HepG2 (cell line): ENCODE data around the gene ACAP1.

Source experiments
- ARID5B ChIP-seq: IDR thresholded peaks from 2 replicates; pipeline ENCODE4 v1.4.0; 2020; ENCODE audit warnings: mild to moderate bottlenecking, missing genetic modification reagents
- CAMTA2 ChIP-seq: sonication (generic); formaldehyde crosslinking; IDR thresholded peaks from 2 replicates; pipeline ENCODE4 v1.4.0; 2020; ENCODE audit warnings: mild to moderate bottlenecking, missing genetic modification reagents, borderline replicate concordance
- CSRNP1 ChIP-seq: sonication (generic); formaldehyde crosslinking; IDR thresholded peaks from 2 replicates; pipeline ENCODE4 v1.8.1; 2023; ENCODE audit warnings: mild to moderate bottlenecking, missing genetic modification reagents
- CTCF ChIP-seq: sonication (generic); formaldehyde crosslinking; IDR thresholded peaks from 2 replicates; pipeline ENCODE4 v1.5.0; 2020; ENCODE audit warnings: mild to moderate bottlenecking, missing genetic modification reagents, moderate library complexity
- EZH2 ChIP-seq: conservative IDR thresholded peaks from 2 replicates; pipeline ENCODE4 v1.6.1; 2012; ENCODE audit warnings: mild to moderate bottlenecking, low read depth, low read length, moderate library complexity
- HNRNPK ChIP-seq: fragments of 200-400 bp; formaldehyde crosslinking; IDR thresholded peaks from 2 replicates; pipeline ENCODE4 v1.6.1; 2018; ENCODE audit warnings: low read length, low read depth, moderate library complexity, mild to moderate bottlenecking; ENCODE audit not compliant: poor library complexity, severe bottlenecking
- MXD1 ChIP-seq: sonication (generic); formaldehyde crosslinking; IDR thresholded peaks from 2 replicates; pipeline ENCODE4 v1.4.0; 2020; ENCODE audit warnings: mild to moderate bottlenecking, missing genetic modification reagents
- NR2F6 ChIP-seq, 2 experiments: IDR thresholded peaks; 2 replicates each; pipeline ENCODE4 v1.6.1; 2016; ENCODE audit warnings: antibody characterized with exemption in 1 of 2, mild to moderate bottlenecking in 1 of 2
- PRDM15 ChIP-seq: sonication (generic); formaldehyde crosslinking; IDR thresholded peaks from 2 replicates; pipeline ENCODE4 v1.4.0; 2020; ENCODE audit warnings: missing genetic modification reagents
- RXRB ChIP-seq: IDR thresholded peaks from 2 replicates; pipeline ENCODE4 v1.6.1; 2016; ENCODE audit warnings: borderline replicate concordance, missing genetic modification reagents, missing compliant biosample characterization
- SNAPC5 ChIP-seq: sonication (generic); formaldehyde crosslinking; IDR thresholded peaks from 2 replicates; pipeline ENCODE4 v1.8.1; 2023; ENCODE audit warnings: mild to moderate bottlenecking, missing genetic modification reagents, borderline replicate concordance
- TMF1 ChIP-seq: sonication (generic); formaldehyde crosslinking; IDR thresholded peaks from 2 replicates; pipeline ENCODE4 v1.8.1; 2022; ENCODE audit warnings: low read depth, missing genetic modification reagents

- TF ChIP-seq HNRNPK = no peak
- TF ChIP-seq RXRB (CRISPR knock-in tag) = no peak
- TF ChIP-seq MXD1 (CRISPR knock-in tag) = no peak
- TF ChIP-seq SNAPC5 (CRISPR knock-in tag) = no peak
- TF ChIP-seq TMF1 (CRISPR knock-in tag) = no peak
- TF ChIP-seq NR2F6 (IDR thresholded peaks at IDR 0.05) = no peak
- no peak for TF ChIP-seq NR2F6 (CRISPR knock-in tag; IDR thresholded peaks at IDR 0.05)
- no peak for TF ChIP-seq EZH2
- no peak for TF ChIP-seq CAMTA2 (CRISPR knock-in tag)
- no peak for TF ChIP-seq CSRNP1 (CRISPR knock-in tag)
- TF ChIP-seq CTCF (CRISPR knock-in tag) = no peak
- no peak for TF ChIP-seq ARID5B (CRISPR knock-in tag)
- no peak for TF ChIP-seq PRDM15 (CRISPR knock-in tag)
Measured at GRCh38 chr17:7295230-7296180, 40.8 kb upstream of the ACAP1 start.
